Tongue (tissue), 2 donors: Measurements from ENCODE around the gene TIGIT. TPM values are rescaled to one million over a fixed set of nuclear protein-coding genes. Genes with fewer than 3 reads are reported as not detected.

Source experiments
- DNase-seq: peaks from one replicate; pipeline ENCODE4 v3.0.0-alpha.2; 2015
- total RNA-seq: library from RNA; depleted of rRNA; stranded (reverse); fragments of >200 nt; gene quantifications from one replicate; pipeline ENCODE4 v1.2.3, GENCODE V29; 2014

The TIGIT gene
- total RNA-seq, 1 donor from 2014 or later, result not detected

GRCh38 chr3:114313426-114313825 is 19.6 kb downstream of the TIGIT start:
- DNase-seq, result no peak

- no peak for DNase-seq
These were observed 20.5 kb downstream of the TIGIT start for GRCh38 chr3:114314282-114314681.

GRCh38 chr3:114318295-114318694 is 24.5 kb downstream of the TIGIT start:
- no peak for DNase-seq

- DNase-seq, result no peak
These were observed 25.6 kb downstream of the TIGIT start for GRCh38 chr3:114319453-114319852.

- no peak for DNase-seq
These were observed 26.4 kb downstream of the TIGIT start for GRCh38 chr3:114320246-114320645.

GRCh38 chr3:114323546-114324254 is 29.9 kb downstream of the TIGIT start:
- no peak for DNase-seq

- DNase-seq, result no peak
These were observed 33.8 kb downstream of the TIGIT start for GRCh38 chr3:114327665-114328064.

- no peak for DNase-seq
These were observed 34.5 kb downstream of the TIGIT start for GRCh38 chr3:114328345-114328744.

GRCh38 chr3:114329823-114330222 is 36.0 kb downstream of the TIGIT start:
- no peak for DNase-seq

GRCh38 chr3:114331007-114331406 is 37.2 kb downstream of the TIGIT start:
- no peak for DNase-seq

GRCh38 chr3:114331710-114332109 is 37.9 kb downstream of the TIGIT start:
- DNase-seq, result no peak

- no peak for DNase-seq
These were observed 38.7 kb downstream of the TIGIT start for GRCh38 chr3:114332342-114333179.

GRCh38 chr3:114333180-114333922 is 39.5 kb downstream of the TIGIT start:
- no peak for DNase-seq

- DNase-seq, result no peak
These were observed 40.1 kb downstream of the TIGIT start for GRCh38 chr3:114333923-114334240.

GRCh38 chr3:114336122-114336697 is 42.4 kb downstream of the TIGIT start:
- no peak for DNase-seq

- DNase-seq, result no peak
These were observed 43.0 kb downstream of the TIGIT start for GRCh38 chr3:114336857-114337256.

GRCh38 chr3:114338651-114339357 is 45.0 kb downstream of the TIGIT start:
- no peak for DNase-seq

GRCh38 chr3:114344492-114344891 is 50.7 kb downstream of the TIGIT start:
- DNase-seq, result no peak

- no peak for DNase-seq
These were observed 56.4 kb downstream of the TIGIT start for GRCh38 chr3:114350271-114350670.

- DNase-seq, result no peak
These were observed 56.9 kb downstream of the TIGIT start for GRCh38 chr3:114350690-114351089.

GRCh38 chr3:114351123-114351821 is 57.4 kb downstream of the TIGIT start:
- no peak for DNase-seq

GRCh38 chr3:114351822-114352145 is 58.0 kb downstream of the TIGIT start:
- no peak for DNase-seq
